ENCODE measurements around the gene TMCO4. TPM values are rescaled to one million over a fixed set of nuclear protein-coding genes. Genes with fewer than 3 reads are reported as not detected.

The TMCO4 gene
- total RNA-seq, 1 donor from 2014 or later = 1.8 TPM

- peaks cover 5% of the 10 kb centered on the region for H3K9me3 Mint-ChIP-seq (ENCODE audit: unreplicated experiment)
- DNase-seq (ENCODE audit: low read depth) (no peak), FAIRE-seq (no peak)
- no peak overlapping the region for H3K27ac Mint-ChIP-seq (ENCODE audit: unreplicated experiment)
- H3K4me3 ChIP-seq (ENCODE audit: insufficient read depth, low read depth, low read length) = no peak overlapping the region
- no peak overlapping the region for H3K4me2 ChIP-seq (ENCODE audit: low read length)
- H3K9ac ChIP-seq (ENCODE audit: low read length) = no peak overlapping the region
- H3K27me3 Mint-ChIP-seq (ENCODE audit: low read depth, unreplicated experiment) = peaks cover 37% of the 10 kb centered on the region
- peaks cover 8% of the 10 kb centered on the region for H3K4me1 Mint-ChIP-seq (ENCODE audit: low read depth, unreplicated experiment)
- no peak overlapping the region for H3K4me3 Mint-ChIP-seq (ENCODE audit: unreplicated experiment)
- H3K9me3 ChIP-seq (ENCODE audit: insufficient read depth, low read depth, low read length) = no peaks in the 10 kb centered on the region
- H2AFZ ChIP-seq (ENCODE audit: low read depth, low read length) = no peak overlapping the region
- peaks cover 8% of the 10 kb centered on the region for H3K4me1 ChIP-seq (ENCODE audit: insufficient read depth, low read length)
- H3K79me2 ChIP-seq (ENCODE audit: insufficient read depth, low read length) = no peaks in the 10 kb centered on the region
- no peak overlapping the region for H3K27ac ChIP-seq (ENCODE audit: low read depth, low read length)
- no peaks in the 10 kb centered on the region for H4K20me1 ChIP-seq (ENCODE audit: insufficient read depth, low read length)
- TF ChIP-seq CTCF (IDR thresholded peaks at IDR 0.05; ENCODE audit: insufficient read depth, low read depth, low read length) (no peak), EZH2 (IDR thresholded peaks at IDR 0.05; ENCODE audit: insufficient read depth, low read length) (no peak)
- no peaks in the 10 kb centered on the region for H3K36me3 ChIP-seq (ENCODE audit: insufficient read depth, low read length)
- no peaks in the 10 kb centered on the region for H3K27me3 ChIP-seq (ENCODE audit: insufficient read depth, low read length)
- no peaks in the 10 kb centered on the region for H3K36me3 Mint-ChIP-seq (ENCODE audit: low read depth, unreplicated experiment)
These were observed 1.9 kb downstream of the TMCO4 start for GRCh38 chr1:19797827-19798226.

GRCh38 chr1:19794583-19794982 is 5.1 kb downstream of the TMCO4 start:
- H2AFZ ChIP-seq (ENCODE audit: low read depth, low read length) = no peak overlapping the region
- DNase-seq (ENCODE audit: low read depth) (no peak), FAIRE-seq (no peak)
- no peak overlapping the region for H3K27ac Mint-ChIP-seq (ENCODE audit: unreplicated experiment)
- peaks cover 2% of the 10 kb centered on the region for H3K4me1 Mint-ChIP-seq (ENCODE audit: low read depth, unreplicated experiment)
- no peak overlapping the region for H3K4me3 Mint-ChIP-seq (ENCODE audit: unreplicated experiment)
- no peaks in the 10 kb centered on the region for H4K20me1 ChIP-seq (ENCODE audit: insufficient read depth, low read length)
- no peaks in the 10 kb centered on the region for H3K9me3 ChIP-seq (ENCODE audit: insufficient read depth, low read depth, low read length)
- H3K9ac ChIP-seq (ENCODE audit: low read length) = no peak overlapping the region
- H3K79me2 ChIP-seq (ENCODE audit: insufficient read depth, low read length) = no peaks in the 10 kb centered on the region
- no peaks in the 10 kb centered on the region for H3K36me3 Mint-ChIP-seq (ENCODE audit: low read depth, unreplicated experiment)
- no peaks in the 10 kb centered on the region for H3K36me3 ChIP-seq (ENCODE audit: insufficient read depth, low read length)
- H3K27me3 ChIP-seq (ENCODE audit: insufficient read depth, low read length) = no peaks in the 10 kb centered on the region
- H3K27ac ChIP-seq (ENCODE audit: low read depth, low read length) = no peak overlapping the region
- TF ChIP-seq EZH2 (IDR thresholded peaks at IDR 0.05; ENCODE audit: insufficient read depth, low read length) (no peak), CTCF (IDR thresholded peaks at IDR 0.05; ENCODE audit: insufficient read depth, low read depth, low read length) (no peak)
- peaks cover 5% of the 10 kb centered on the region for H3K9me3 Mint-ChIP-seq (ENCODE audit: unreplicated experiment)
- no peak overlapping the region for H3K4me3 ChIP-seq (ENCODE audit: insufficient read depth, low read depth, low read length)
- H3K27me3 Mint-ChIP-seq (ENCODE audit: low read depth, unreplicated experiment) = peaks cover 24% of the 10 kb centered on the region
- peaks cover 7% of the 10 kb centered on the region for H3K4me1 ChIP-seq (ENCODE audit: insufficient read depth, low read length)
- no peak overlapping the region for H3K4me2 ChIP-seq (ENCODE audit: low read length)

- no peaks in the 10 kb centered on the region for H3K36me3 Mint-ChIP-seq (ENCODE audit: low read depth, unreplicated experiment)
- Histone ChIP-seq H3K4me3 (ENCODE audit: insufficient read depth, low read depth, low read length) (no peak overlapping the region), H3K36me3 (ENCODE audit: insufficient read depth, low read length) (no peaks in the 10 kb centered on the region), H3K27ac (ENCODE audit: low read depth, low read length) (no peak overlapping the region), H3K9me3 (ENCODE audit: insufficient read depth, low read depth, low read length) (no peaks in the 10 kb centered on the region), H3K4me2 (ENCODE audit: low read length) (no peak overlapping the region), H3K4me1 (ENCODE audit: insufficient read depth, low read length) (no peaks in the 10 kb centered on the region), H3K27me3 (ENCODE audit: insufficient read depth, low read length) (no peaks in the 10 kb centered on the region), H3K79me2 (ENCODE audit: insufficient read depth, low read length) (no peaks in the 10 kb centered on the region), H4K20me1 (ENCODE audit: insufficient read depth, low read length) (no peaks in the 10 kb centered on the region), H3K9ac (ENCODE audit: low read length) (no peak overlapping the region), H2AFZ (ENCODE audit: low read depth, low read length) (no peak overlapping the region)
- no peak for TF ChIP-seq EZH2 (IDR thresholded peaks at IDR 0.05; ENCODE audit: insufficient read depth, low read length)
- DNase-seq (ENCODE audit: low read depth) (no peak), FAIRE-seq (no peak)
- peaks cover 16% of the 10 kb centered on the region for H3K27me3 Mint-ChIP-seq (ENCODE audit: low read depth, unreplicated experiment)
- H3K4me1 Mint-ChIP-seq (ENCODE audit: low read depth, unreplicated experiment) = peaks cover 2% of the 10 kb centered on the region
- H3K9me3 Mint-ChIP-seq (ENCODE audit: unreplicated experiment) = peaks cover 5% of the 10 kb centered on the region
- no peak overlapping the region for H3K27ac Mint-ChIP-seq (ENCODE audit: unreplicated experiment)
- no peak overlapping the region for H3K4me3 Mint-ChIP-seq (ENCODE audit: unreplicated experiment)
These were observed 6.2 kb downstream of the TMCO4 start for GRCh38 chr1:19793360-19794046.
